Measurements from ENCODE around the gene SLC24A3. TPM values are rescaled to one million over a fixed set of nuclear protein-coding genes. Genes with fewer than 3 reads are reported as not detected.

Gene SLC24A3
- total RNA-seq, 2 experiments from 2014 or later: not detected

GRCh38 chr20:19718880-19719279, 506.4 kb downstream of the SLC24A3 start:
- no peaks in the 10 kb centered on the region for H3K79me2 ChIP-seq (ENCODE audit: insufficient read depth, low read depth, low read length)
- TF ChIP-seq CTCF (conservative IDR thresholded peaks at IDR 0.05; ENCODE audit: low read length): no peak
- TF ChIP-seq EZH2phosphoT487 (IDR thresholded peaks at IDR 0.05; ENCODE audit: borderline replicate concordance, low read depth, low read length): no peak
- no peak overlapping the region for H3K4me3 ChIP-seq (ENCODE audit: low read depth, low read length, poor library complexity, severe bottlenecking)
- intact Hi-C loops (cut with micrococcal nuclease; ENCODE audit: unreplicated experiment): no loop called here
- CTCF ChIA-PET (ENCODE audit: unreplicated experiment): no interaction called here
- no peak overlapping the region for H2AFZ ChIP-seq (ENCODE audit: low read length)
- POLR2A ChIA-PET: no interaction called here
- no peak overlapping the region for H3K27ac ChIP-seq (ENCODE audit: low read depth, low read length, poor library complexity, severe bottlenecking)
- DNase-seq (ENCODE audit: low spot score): no peak
- no peaks in the 10 kb centered on the region for H3K36me3 ChIP-seq (ENCODE audit: insufficient read depth, low read length)
- no TSS peak for BruUV-seq (replicated peaks)
- no peak overlapping the region for H3K4me2 ChIP-seq (ENCODE audit: low read length)
- H4K20me1 ChIP-seq (ENCODE audit: insufficient read depth, low read length): no peaks in the 10 kb centered on the region
- no peaks in the 10 kb centered on the region for H3K9me2 ChIP-seq (ENCODE audit: insufficient read depth, low read length)
- no peaks in the 10 kb centered on the region for H3K9me3 ChIP-seq (ENCODE audit: low read length)
- H3K4me1 ChIP-seq (ENCODE audit: insufficient read depth, low read length, poor library complexity, severe bottlenecking): no peaks in the 10 kb centered on the region

GRCh38 chr20:19720991-19721390, 508.5 kb downstream of the SLC24A3 start:
- H3K27ac ChIP-seq (ENCODE audit: low read depth, low read length, poor library complexity, severe bottlenecking): no peak overlapping the region
- no peak for TF ChIP-seq CTCF (conservative IDR thresholded peaks at IDR 0.05; ENCODE audit: low read length)
- no peak for TF ChIP-seq EZH2phosphoT487 (IDR thresholded peaks at IDR 0.05; ENCODE audit: borderline replicate concordance, low read depth, low read length)
- no peak overlapping the region for H3K4me3 ChIP-seq (ENCODE audit: low read depth, low read length, poor library complexity, severe bottlenecking)
- no peak for DNase-seq (ENCODE audit: low spot score)
- no peaks in the 10 kb centered on the region for H3K4me1 ChIP-seq (ENCODE audit: insufficient read depth, low read length, poor library complexity, severe bottlenecking)
- H4K20me1 ChIP-seq (ENCODE audit: insufficient read depth, low read length): no peaks in the 10 kb centered on the region
- H2AFZ ChIP-seq (ENCODE audit: low read length): no peak overlapping the region
- no peaks in the 10 kb centered on the region for H3K79me2 ChIP-seq (ENCODE audit: insufficient read depth, low read depth, low read length)
- no peaks in the 10 kb centered on the region for H3K36me3 ChIP-seq (ENCODE audit: insufficient read depth, low read length)
- no peak overlapping the region for H3K4me2 ChIP-seq (ENCODE audit: low read length)
- BruUV-seq (replicated peaks): no TSS peak
- intact Hi-C loops (cut with micrococcal nuclease; ENCODE audit: unreplicated experiment): no loop called here
- ChIA-PET POLR2A (no interaction called here), CTCF (ENCODE audit: unreplicated experiment) (no interaction called here)
- H3K9me2 ChIP-seq (ENCODE audit: insufficient read depth, low read length): no peaks in the 10 kb centered on the region
- no peaks in the 10 kb centered on the region for H3K9me3 ChIP-seq (ENCODE audit: low read length)

- no peaks in the 10 kb centered on the region for H3K36me3 ChIP-seq (ENCODE audit: insufficient read depth, low read length)
- H4K20me1 ChIP-seq (ENCODE audit: insufficient read depth, low read length): no peaks in the 10 kb centered on the region
- no peak for DNase-seq (ENCODE audit: low spot score)
- no TSS peak for BruUV-seq (replicated peaks)
- no peak overlapping the region for H2AFZ ChIP-seq (ENCODE audit: low read length)
- TF ChIP-seq EZH2phosphoT487 (IDR thresholded peaks at IDR 0.05; ENCODE audit: borderline replicate concordance, low read depth, low read length) (no peak), CTCF (conservative IDR thresholded peaks at IDR 0.05; ENCODE audit: low read length) (no peak)
- no peak overlapping the region for H3K4me2 ChIP-seq (ENCODE audit: low read length)
- POLR2A ChIA-PET: no interaction called here
- no peaks in the 10 kb centered on the region for H3K79me2 ChIP-seq (ENCODE audit: insufficient read depth, low read depth, low read length)
- CTCF ChIA-PET (ENCODE audit: unreplicated experiment): no interaction called here
- H3K4me3 ChIP-seq (ENCODE audit: low read depth, low read length, poor library complexity, severe bottlenecking): no peak overlapping the region
- no peak overlapping the region for H3K27ac ChIP-seq (ENCODE audit: low read depth, low read length, poor library complexity, severe bottlenecking)
- no peaks in the 10 kb centered on the region for H3K9me3 ChIP-seq (ENCODE audit: low read length)
- no peaks in the 10 kb centered on the region for H3K4me1 ChIP-seq (ENCODE audit: insufficient read depth, low read length, poor library complexity, severe bottlenecking)
- H3K9me2 ChIP-seq (ENCODE audit: insufficient read depth, low read length): no peaks in the 10 kb centered on the region
- intact Hi-C loops (cut with micrococcal nuclease; ENCODE audit: unreplicated experiment): no loop called here
Measured at GRCh38 chr20:19723051-19723450, 510.6 kb downstream of the SLC24A3 start.

All from OCI-LY7 (cell line).